HG03520 (cell line): ENCODE results near the gene PIH1D1.

Experiments
- ATAC-seq: cut with Tn5 transposase; IDR thresholded peaks from one replicate; pipeline ENCODE4 v1.9.1; 2021; ENCODE audit warnings: mild to moderate bottlenecking, moderate library complexity; ENCODE audit not compliant: unreplicated experiment

PIH1D1 gene

GRCh38 chr19:49421039-49421877 lies 30.4 kb downstream of the PIH1D1 start:
- ATAC-seq, result no peak

GRCh38 chr19:49420227-49420626 lies 31.4 kb downstream of the PIH1D1 start:
- ATAC-seq, result no peak

GRCh38 chr19:49419173-49419572 lies 32.4 kb downstream of the PIH1D1 start:
- ATAC-seq, result no peak

GRCh38 chr19:49418511-49418910 lies 33.1 kb downstream of the PIH1D1 start:
- no peak for ATAC-seq

- ATAC-seq, result no peak
These were observed 34.5 kb downstream of the PIH1D1 start for GRCh38 chr19:49417088-49417487.

DNA sequence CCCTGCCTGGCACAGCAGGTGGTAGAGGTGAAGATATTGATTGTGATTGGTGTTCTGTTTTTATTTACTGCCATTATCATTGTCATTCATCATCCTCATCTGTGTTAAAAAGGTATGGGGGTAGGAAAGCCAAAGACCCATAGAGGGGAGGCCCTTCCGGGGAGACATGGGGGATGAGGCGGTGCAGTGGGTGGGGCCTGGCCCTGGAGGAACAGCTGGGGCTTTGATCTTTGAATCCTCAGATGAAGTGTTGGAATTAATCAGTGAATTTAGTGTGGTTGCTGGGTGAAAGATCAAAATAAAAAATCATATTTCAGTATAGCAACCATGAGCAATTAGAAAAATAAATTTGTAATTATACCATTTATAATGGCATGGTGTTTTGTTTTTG lies 35.8 kb downstream of the PIH1D1 start:
- ATAC-seq, result no peak

- ATAC-seq, result no peak
These were observed 36.4 kb downstream of the PIH1D1 start for GRCh38 chr19:49415102-49415809.

DNA sequence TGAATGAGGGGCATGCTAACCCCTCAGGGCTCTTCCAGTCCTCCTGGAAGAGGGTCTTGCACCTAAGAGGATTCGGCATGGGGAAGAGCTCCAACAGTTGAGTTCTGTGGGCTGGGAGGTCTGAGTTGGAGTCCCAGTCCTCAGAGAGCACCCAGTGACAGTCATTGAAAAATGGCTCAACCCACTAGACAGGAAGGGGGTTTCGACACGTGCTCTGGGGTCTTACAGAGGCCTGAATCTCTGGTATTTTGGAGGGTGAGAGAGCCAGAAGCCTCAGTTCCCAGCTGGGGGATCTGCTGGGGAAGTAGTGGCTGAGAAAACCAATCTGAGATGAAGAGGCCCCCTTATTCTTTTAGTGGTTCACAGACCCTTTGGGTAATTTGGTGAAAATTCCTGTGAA lies 37.4 kb downstream of the PIH1D1 start:
- ATAC-seq, result no peak

DNA sequence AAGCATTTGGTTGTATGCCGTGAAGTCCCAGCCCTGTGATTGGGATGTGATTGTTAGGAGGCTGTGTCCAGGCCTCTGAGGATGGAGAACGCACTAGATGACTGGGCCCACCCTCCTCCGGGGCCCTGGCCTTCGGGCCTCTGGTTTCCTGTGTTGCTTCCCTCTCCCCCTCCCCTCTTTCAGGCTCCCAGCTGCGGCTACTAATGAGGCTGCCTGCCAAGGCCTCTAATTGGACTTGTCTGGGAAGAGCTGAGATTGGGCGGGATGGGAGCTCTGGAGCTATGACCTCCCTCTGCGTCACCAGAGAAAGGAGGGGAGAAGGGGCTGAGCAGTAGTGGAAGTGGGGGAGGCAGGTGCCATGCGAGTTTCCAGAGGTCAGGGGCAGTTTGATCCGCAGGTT lies 38.3 kb downstream of the PIH1D1 start:
- no peak for ATAC-seq

GRCh38 chr19:49411681-49412326 lies 39.8 kb downstream of the PIH1D1 start:
- no peak for ATAC-seq

- no peak for ATAC-seq
These were observed 42.1 kb downstream of the PIH1D1 start for GRCh38 chr19:49409441-49410029.

DNA sequence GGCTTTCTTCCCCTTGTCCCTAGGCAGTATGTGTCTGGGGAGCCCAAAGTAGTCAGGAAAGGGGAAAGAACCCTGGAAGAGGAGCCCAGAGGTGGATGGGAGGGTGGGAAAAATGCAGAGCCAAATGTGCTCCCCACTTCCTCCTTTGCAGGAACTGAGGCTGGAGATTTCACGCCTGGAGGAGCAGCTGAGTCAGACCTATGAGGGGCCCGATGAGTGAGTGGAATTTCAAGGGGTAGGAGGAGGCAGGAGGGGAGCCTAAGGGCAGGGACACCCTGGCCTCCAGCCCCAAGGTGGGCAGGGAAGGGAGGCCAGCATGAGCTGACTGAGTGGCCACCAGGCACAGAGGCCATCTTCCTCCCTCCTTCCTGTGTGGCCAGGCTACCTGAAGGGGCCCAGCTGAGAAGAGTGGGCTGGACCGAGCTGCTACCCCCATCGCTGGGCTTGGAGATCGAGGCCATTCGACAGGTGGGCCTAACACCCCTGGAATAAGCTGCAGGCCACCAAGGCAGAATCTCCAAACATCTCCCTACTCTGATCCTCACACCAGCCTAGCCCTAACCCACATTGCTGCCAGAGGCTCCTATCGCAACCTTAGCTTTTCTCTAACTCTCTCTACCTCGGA lies 42.7 kb downstream of the PIH1D1 start:
- no peak for ATAC-seq

DNA sequence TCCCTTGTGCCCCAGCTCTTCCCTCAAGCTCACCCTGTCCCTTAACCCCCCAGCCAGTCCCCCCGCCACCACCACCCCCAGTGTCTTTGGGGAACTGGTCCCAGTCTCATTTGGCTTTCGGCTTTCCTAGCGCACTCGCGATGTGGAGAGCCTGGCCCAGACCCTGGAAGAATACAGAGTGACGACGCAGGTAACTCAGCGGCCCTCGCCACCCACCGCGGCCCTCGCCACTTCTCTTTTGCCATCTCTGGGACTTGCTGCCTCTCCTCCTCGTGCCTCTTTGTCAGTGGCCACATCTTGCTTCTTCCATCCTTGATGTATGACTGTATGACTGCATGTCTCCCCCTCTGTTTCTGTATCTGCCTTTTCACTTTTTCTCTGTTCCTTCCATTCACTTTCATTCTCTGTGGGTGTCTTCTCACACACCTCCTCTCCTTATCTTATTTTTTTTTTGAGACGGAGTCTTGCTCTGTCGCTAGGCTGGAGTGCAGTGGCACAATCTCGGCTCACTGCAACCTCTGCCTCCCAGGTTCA lies 44.1 kb downstream of the PIH1D1 start:
- no peak for ATAC-seq

- no peak for ATAC-seq
These were observed 44.5 kb downstream of the PIH1D1 start for GRCh38 chr19:49407079-49407478.

DNA sequence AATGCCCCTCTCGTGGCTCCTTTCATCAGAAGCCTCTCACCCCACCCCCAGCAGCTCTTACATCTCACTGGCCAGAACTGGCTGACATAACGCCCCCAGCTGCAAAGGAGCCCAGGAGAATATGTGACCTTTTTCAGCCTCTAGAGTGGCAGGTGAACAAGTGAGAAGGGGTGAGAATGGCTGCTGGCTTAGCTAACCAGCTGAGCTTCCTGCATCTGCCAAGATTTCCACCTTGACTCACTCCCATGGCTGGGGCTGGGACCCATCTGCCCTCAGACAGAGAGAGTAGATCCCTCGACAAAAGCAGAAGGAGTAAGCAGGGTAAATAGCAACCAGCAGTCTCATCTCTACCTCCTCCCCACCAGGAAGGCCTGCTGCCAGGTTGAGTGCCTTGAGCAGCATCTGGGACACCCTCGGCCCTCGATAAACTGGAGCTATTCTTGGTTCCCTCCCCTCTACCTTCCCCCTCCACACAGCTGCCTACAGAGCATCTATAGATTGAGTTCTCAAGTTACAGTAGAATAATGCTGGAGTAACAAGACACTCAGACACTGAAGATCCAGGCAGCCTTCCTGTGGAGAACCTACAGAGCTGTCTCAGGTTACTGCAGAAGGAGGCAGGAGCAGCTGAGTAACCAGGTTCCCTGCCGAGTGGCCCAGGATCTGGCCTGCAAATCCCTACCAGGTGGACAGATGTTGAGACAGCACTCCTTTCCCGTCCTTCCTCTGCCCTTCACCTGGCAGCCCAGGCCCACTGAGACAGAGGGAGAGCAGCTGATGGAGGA lies 48.0 kb downstream of the PIH1D1 start:
- ATAC-seq, result no peak

- no peak for ATAC-seq
These were observed 51.6 kb downstream of the PIH1D1 start for GRCh38 chr19:49400029-49400428.

DNA sequence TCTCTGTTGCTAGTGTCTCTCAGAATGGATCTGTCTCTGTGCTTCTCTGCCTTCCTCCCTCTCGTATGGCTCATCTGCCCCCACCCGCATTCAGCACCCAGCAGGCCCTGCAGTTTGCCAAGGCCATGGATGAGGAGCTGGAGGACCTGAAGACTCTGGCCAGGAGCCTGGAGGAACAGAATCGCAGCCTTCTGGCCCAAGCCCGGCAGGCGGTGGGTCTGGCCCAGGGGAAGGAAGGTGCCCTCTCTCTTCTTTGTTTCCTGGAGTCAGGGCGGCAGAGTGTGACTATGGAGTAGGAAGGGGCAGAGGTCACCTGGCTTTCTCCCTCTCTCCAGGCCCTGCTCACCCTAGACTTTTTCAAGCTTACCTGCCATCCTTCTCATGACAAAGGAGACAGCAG lies 52.7 kb downstream of the PIH1D1 start:
- no peak for ATAC-seq

DNA sequence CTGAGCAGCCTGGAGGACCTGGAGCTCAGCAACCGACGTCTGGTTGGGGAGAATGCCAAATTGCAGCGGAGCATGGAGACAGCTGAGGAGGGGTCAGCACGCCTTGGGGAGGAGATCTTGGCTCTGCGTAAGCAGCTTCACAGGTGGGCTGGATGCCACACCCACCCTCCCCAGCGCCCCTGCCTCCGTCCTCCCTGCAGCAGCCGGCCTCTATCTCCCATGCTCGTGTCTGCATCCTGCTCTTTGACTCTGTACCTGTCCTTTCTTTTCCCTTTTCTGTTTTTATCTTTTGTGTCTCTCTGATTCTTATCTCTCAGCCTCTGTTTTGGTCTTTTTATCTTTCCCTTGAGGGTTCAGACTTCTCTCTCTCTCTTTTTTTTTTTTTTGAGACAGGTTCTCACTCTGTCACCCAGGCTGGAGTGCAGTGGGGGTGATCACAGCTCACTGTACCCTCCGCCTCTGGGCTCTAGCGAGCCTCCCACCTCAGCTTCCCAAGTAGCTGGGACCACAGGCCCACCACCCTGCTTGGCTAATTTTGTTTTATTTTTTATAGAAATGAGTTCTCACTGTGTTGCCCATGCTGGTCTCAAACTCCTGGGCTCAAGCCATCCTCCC lies 53.5 kb downstream of the PIH1D1 start:
- no peak for ATAC-seq

- ATAC-seq, result no peak
These were observed 54.7 kb downstream of the PIH1D1 start for GRCh38 chr19:49396738-49397505.
